Fibroblast of lung (primary cell): ENCODE results near the gene VAPB.

Experiments
- CTCF ChIP-seq, 2 donors: IDR thresholded peaks in 1 of 2; conservative IDR thresholded peaks in 1 of 2; 1 replicate in 1 of 2; 2 replicates in 1 of 2; pipeline ENCODE4 v1.5.1; 2011 to 2012; ENCODE audit warnings: low read length in 2 of 2, control low read depth in 1 of 2, inconsistent platforms in 1 of 2, low read depth in 1 of 2, mild to moderate bottlenecking in 1 of 2
- EZH2 ChIP-seq: IDR thresholded peaks from 2 replicates; pipeline ENCODE4 v1.5.1; 2012; ENCODE audit warnings: low read length, control low read depth, mild to moderate bottlenecking; ENCODE audit errors: missing control alignments

- TF ChIP-seq EZH2, result no peak
- TF ChIP-seq CTCF (conservative IDR thresholded peaks at IDR 0.05 in 1 of 2, IDR thresholded peaks at IDR 0.05 in 1 of 2; ENCODE audit: low read depth in 1 of 2, low read length in 2 of 2), result no peak
Observed at GRCh38 chr20:58449681-58450221, 60.7 kb downstream of the VAPB start.
